Effector memory CD4-positive, alpha-beta T cell (primary cell): Measurements from ENCODE around the gene IL1RAPL2.

Experiments used
- DNase-seq, 3 donors: peaks; one replicate each; pipeline ENCODE4 v3.0.0-alpha.2; 2020
- H3K27ac ChIP-seq: 2 replicates; pipeline ENCODE4 v1.7.0; 2013; ENCODE audit warnings: mild to moderate bottlenecking, low read length, moderate library complexity; ENCODE audit not compliant: insufficient read depth, poor library complexity, severe bottlenecking
- H3K27me3 ChIP-seq: replicated peaks from 2 replicates; pipeline ENCODE4 v1.7.0; 2013; ENCODE audit warnings: mild to moderate bottlenecking, low read length; ENCODE audit not compliant: insufficient read depth, control insufficient read depth, poor library complexity, severe bottlenecking
- H3K36me3 ChIP-seq: 2 replicates; pipeline ENCODE4 v1.7.0; 2013; ENCODE audit warnings: mild to moderate bottlenecking, low read length, moderate library complexity; ENCODE audit not compliant: control insufficient read depth, insufficient read depth
- H3K4me1 ChIP-seq: 2 replicates; pipeline ENCODE4 v1.7.0; 2013; ENCODE audit warnings: low read length, mild to moderate bottlenecking; ENCODE audit not compliant: control insufficient read depth, insufficient read depth, poor library complexity, severe bottlenecking
- H3K4me3 ChIP-seq: 2 replicates; pipeline ENCODE4 v1.7.0; 2013; ENCODE audit warnings: low read length, low read depth, mild to moderate bottlenecking; ENCODE audit not compliant: insufficient read depth, poor library complexity, severe bottlenecking
- H3K9me3 ChIP-seq: 2 replicates; pipeline ENCODE4 v1.7.0; 2013; ENCODE audit warnings: mild to moderate bottlenecking, low read length, moderate library complexity; ENCODE audit not compliant: control insufficient read depth

Gene IL1RAPL2

GRCh38 chrX:105533951-105534350, 968.0 kb downstream of the IL1RAPL2 start:
- Histone ChIP-seq H3K4me3 (no peak overlapping the region), H3K27me3 (no peaks in the 10 kb centered on the region), H3K9me3 (no peaks in the 10 kb centered on the region), H3K4me1 (no peaks in the 10 kb centered on the region), H3K36me3 (no peaks in the 10 kb centered on the region), H3K27ac (no peak overlapping the region)
- DNase-seq = no peak

GRCh38 chrX:105543283-105543682, 977.3 kb downstream of the IL1RAPL2 start:
- no peak for DNase-seq
- H3K36me3 ChIP-seq = no peaks in the 10 kb centered on the region

GRCh38 chrX:105550043-105550663, 984.2 kb downstream of the IL1RAPL2 start:
- H3K27me3 ChIP-seq = no peaks in the 10 kb centered on the region
- no peaks in the 10 kb centered on the region for H3K4me1 ChIP-seq
- no peak overlapping the region for H3K4me3 ChIP-seq
- H3K36me3 ChIP-seq = no peaks in the 10 kb centered on the region
- no peaks in the 10 kb centered on the region for H3K9me3 ChIP-seq
- no peak for DNase-seq
- no peak overlapping the region for H3K27ac ChIP-seq

More at GRCh38 chrX:105543283-105543682, 977.3 kb downstream of the IL1RAPL2 start:
- Histone ChIP-seq H3K4me1 (no peaks in the 10 kb centered on the region), H3K9me3 (no peaks in the 10 kb centered on the region), H3K27me3 (no peaks in the 10 kb centered on the region), H3K27ac (no peak overlapping the region), H3K4me3 (no peak overlapping the region)

GRCh38 chrX:105552395-105552794, 986.4 kb downstream of the IL1RAPL2 start:
- H3K4me3 ChIP-seq = no peak overlapping the region
- H3K9me3 ChIP-seq = no peaks in the 10 kb centered on the region
- no peaks in the 10 kb centered on the region for H3K36me3 ChIP-seq
- no peak for DNase-seq
- no peak overlapping the region for H3K27ac ChIP-seq
- H3K27me3 ChIP-seq = no peaks in the 10 kb centered on the region
- no peaks in the 10 kb centered on the region for H3K4me1 ChIP-seq

- Histone ChIP-seq H3K4me1 (no peaks in the 10 kb centered on the region), H3K9me3 (no peaks in the 10 kb centered on the region)
These were observed 987.1 kb downstream of the IL1RAPL2 start for GRCh38 chrX:105553118-105553517.

GRCh38 chrX:105564501-105564900, 998.5 kb downstream of the IL1RAPL2 start:
- Histone ChIP-seq H3K27me3 (no peaks in the 10 kb centered on the region), H3K27ac (no peak overlapping the region), H3K4me3 (no peak overlapping the region), H3K4me1 (no peaks in the 10 kb centered on the region), H3K36me3 (no peaks in the 10 kb centered on the region), H3K9me3 (no peaks in the 10 kb centered on the region)
- no peak for DNase-seq

More at GRCh38 chrX:105553118-105553517, 987.1 kb downstream of the IL1RAPL2 start:
- Histone ChIP-seq H3K27ac (no peak overlapping the region), H3K27me3 (no peaks in the 10 kb centered on the region), H3K36me3 (no peaks in the 10 kb centered on the region), H3K4me3 (no peak overlapping the region)
- no peak for DNase-seq

- no peak for DNase-seq
- Histone ChIP-seq H3K4me1 (no peaks in the 10 kb centered on the region), H3K27me3 (no peaks in the 10 kb centered on the region), H3K9me3 (no peaks in the 10 kb centered on the region), H3K27ac (no peak overlapping the region), H3K36me3 (no peaks in the 10 kb centered on the region), H3K4me3 (no peak overlapping the region)
These were observed 999.9 kb downstream of the IL1RAPL2 start for GRCh38 chrX:105565856-105566255.

GRCh38 chrX:105567082-105567481, 1001.1 kb downstream of the IL1RAPL2 start:
- no peak for DNase-seq

GRCh38 chrX:105608745-105609144, 1042.7 kb downstream of the IL1RAPL2 start:
- Histone ChIP-seq H3K4me3 (no peak overlapping the region), H3K4me1 (no peaks in the 10 kb centered on the region), H3K27ac (no peak overlapping the region), H3K9me3 (no peaks in the 10 kb centered on the region), H3K27me3 (no peaks in the 10 kb centered on the region), H3K36me3 (no peaks in the 10 kb centered on the region)
- no peak for DNase-seq

More at GRCh38 chrX:105567082-105567481, 1001.1 kb downstream of the IL1RAPL2 start:
- Histone ChIP-seq H3K27me3 (no peaks in the 10 kb centered on the region), H3K4me3 (no peak overlapping the region), H3K4me1 (no peaks in the 10 kb centered on the region), H3K36me3 (no peaks in the 10 kb centered on the region), H3K9me3 (no peaks in the 10 kb centered on the region), H3K27ac (no peak overlapping the region)

GRCh38 chrX:105609530-105609929, 1043.5 kb downstream of the IL1RAPL2 start:
- Histone ChIP-seq H3K9me3 (no peaks in the 10 kb centered on the region), H3K4me3 (no peak overlapping the region), H3K36me3 (no peaks in the 10 kb centered on the region), H3K27me3 (no peaks in the 10 kb centered on the region), H3K4me1 (no peaks in the 10 kb centered on the region), H3K27ac (no peak overlapping the region)
- DNase-seq = no peak
